VCaP (cell line): ENCODE measurements around the gene WDFY4.

Experiments used
- H3K27ac ChIP-seq: fragments of 450-650 bp; 2 replicates; pipeline ENCODE4 v1.5.1; 2017
- CTCF ChIP-seq: fragments of 450-650 bp; conservative IDR thresholded peaks from 2 replicates; pipeline ENCODE4 v1.5.1; 2017; ENCODE audit warnings: mild to moderate bottlenecking, moderate library complexity

Gene WDFY4

DNA sequence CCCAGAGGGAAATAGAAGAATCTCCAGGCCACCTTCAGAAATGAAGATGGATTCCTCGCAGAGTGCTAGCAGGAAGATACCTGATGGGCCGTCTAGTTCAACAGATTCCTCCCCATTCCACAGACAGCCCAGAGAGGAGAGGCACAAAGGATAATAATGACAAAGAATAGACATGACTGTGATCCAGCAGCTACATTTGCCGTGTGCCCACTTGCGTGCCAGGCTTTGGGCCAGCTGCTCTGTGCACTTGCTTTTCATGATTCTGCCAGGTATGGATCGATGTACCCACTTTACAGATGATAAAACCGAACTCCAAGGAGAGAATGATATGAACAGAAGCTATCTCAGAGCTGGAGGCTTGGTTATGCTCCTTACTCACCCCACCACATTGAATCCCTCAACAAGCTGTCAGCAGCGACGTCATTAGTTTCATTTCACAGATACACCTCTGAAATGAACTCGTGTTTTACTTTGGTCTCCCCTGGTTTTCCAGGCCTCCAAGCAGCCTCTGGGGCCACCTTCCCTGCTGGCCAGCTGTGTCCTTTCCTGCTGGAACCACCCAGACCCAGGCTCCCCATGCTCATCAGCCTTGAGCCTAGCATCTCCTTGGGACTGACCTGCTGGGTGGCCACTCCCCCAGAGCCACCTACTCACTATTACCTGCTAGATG, 11.9 kb upstream of the WDFY4 start:
- H3K27ac ChIP-seq = no peak overlapping the region
- TF ChIP-seq CTCF = no peak

DNA sequence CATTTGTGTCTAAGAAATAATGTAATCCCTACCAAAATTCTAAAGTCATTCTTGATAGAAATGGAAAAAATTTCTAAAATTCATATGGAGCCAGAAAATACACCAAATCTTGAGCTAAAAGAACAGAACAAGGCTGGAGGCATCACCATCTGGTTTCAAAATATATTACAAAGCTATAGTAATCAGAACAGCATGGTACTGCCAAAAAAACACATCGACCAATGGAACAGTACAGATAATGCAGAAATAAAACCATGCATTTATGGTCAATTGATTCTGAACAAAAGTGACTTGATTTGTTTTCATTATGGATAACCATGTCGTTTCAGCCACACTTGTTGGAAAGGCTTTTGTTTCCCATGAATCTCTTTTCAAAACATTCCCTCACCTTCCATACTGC, 7.0 kb upstream of the WDFY4 start:
- no peak overlapping the region for H3K27ac ChIP-seq
- no peak for TF ChIP-seq CTCF

GRCh38 chr10:48678041-48678440, 6.6 kb upstream of the WDFY4 start:
- TF ChIP-seq CTCF = no peak
- H3K27ac ChIP-seq = no peak overlapping the region

DNA sequence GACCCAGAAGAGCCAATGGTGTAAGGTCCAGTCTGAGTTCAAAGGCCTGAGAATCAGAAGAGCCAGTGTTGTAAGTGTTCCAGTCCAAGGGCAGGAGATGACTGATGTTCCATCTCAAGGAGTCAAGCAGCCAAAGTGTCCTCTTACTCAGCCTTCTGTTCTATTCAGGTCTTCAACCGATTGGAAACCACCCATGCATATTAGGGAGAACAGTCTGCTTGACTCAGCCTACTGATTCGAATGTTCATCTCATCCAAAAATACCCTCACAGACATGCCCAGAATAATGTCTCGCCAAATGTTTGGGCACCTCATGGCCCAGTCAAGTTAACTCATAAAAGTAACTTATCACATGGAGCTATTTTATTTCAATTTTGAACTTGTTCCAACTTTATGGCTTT, 2.9 kb upstream of the WDFY4 start:
- H3K27ac ChIP-seq = no peak overlapping the region
- TF ChIP-seq CTCF = no peak

DNA sequence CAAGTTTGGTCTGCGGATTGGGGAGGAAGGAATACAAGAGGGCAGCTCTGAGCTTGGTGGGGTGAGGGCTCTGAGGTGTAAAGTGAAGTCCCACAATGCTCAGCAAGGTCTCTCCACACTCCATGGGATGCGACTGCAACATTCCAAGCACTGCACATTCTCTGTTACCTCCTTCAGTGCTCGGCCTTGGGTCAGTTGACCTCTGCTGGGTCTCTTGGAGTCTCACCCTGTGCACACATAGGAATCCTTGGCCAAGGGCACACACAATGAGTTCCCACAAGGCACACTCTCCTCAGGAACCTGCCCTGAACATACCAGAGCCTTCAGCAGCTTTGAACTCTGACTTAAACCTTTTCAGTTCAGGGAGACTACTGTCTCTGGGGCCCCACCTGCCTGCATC, 2.4 kb upstream of the WDFY4 start:
- H3K27ac ChIP-seq = no peak overlapping the region
- no peak for TF ChIP-seq CTCF

GRCh38 chr10:48683424-48683823, 1.2 kb upstream of the WDFY4 start:
- no peak for TF ChIP-seq CTCF

GRCh38 chr10:48683868-48684267, 805 bp upstream of the WDFY4 start:
- no peak for TF ChIP-seq CTCF
- no peak overlapping the region for H3K27ac ChIP-seq

More at GRCh38 chr10:48683424-48683823, 1.2 kb upstream of the WDFY4 start:
- no peak overlapping the region for H3K27ac ChIP-seq
